GM18870 (cell line): ENCODE results near the gene ZNF776.
"Not testable (repeated sequence)": the region's sequence is repeated elsewhere in the genome, so short reads cannot be mapped to it uniquely, and the experiment has no call there.

Source experiments
- ATAC-seq: cut with Tn5 transposase; IDR thresholded peaks from one replicate; pipeline ENCODE4 v1.9.1; 2021; ENCODE audit warnings: moderate library complexity; ENCODE audit not compliant: unreplicated experiment

The ZNF776 gene

DNA sequence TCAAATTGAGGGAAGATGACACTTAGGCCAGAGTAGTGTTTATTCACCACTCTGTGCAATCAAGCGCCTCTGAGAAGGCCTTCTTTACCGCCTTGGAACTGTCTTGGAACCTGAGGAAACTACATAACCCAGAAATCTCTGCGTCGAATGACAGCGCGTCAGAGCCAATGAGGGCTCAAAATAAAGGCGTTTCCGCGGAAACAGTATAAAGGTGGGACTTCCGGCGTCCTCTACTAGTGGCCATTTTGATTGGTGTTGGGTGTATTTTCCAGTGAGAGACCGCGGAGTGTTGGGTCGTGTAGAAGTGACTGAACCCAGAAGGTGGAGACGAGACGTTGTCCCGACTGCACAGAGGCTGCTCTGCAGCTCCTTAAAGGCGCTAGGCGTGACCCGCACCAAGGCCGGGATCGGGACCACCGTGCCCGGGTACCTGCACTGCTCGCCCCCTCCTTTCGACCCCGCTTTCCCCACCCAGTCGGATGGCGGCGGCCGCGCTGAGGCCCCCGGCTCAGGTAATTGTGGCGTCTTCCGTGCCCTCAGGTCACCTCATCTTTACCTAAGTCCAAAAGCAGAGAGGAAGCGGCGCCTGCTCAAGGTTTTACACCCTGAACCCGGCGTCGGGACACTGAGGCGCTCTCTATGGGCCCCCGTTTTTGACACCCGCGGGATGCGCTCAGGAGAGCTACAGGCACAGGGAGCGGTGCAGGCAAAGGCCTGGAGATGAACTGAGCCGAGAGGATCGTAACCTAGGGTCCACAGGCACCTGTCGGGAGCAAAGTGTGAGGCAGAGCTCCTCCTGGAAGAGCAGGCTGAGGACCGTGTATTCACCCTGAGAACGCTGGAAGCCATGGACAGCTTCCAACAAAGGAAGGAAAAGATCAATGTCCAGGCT is at the start of gene ZNF776:
TSS of gene ZNF776 (plus strand) at position 236 of the 892 bp plus-strand sequence. CDS start at position 480, 244 bp downstream.
- peak; percentile 97 for ATAC-seq

DNA sequence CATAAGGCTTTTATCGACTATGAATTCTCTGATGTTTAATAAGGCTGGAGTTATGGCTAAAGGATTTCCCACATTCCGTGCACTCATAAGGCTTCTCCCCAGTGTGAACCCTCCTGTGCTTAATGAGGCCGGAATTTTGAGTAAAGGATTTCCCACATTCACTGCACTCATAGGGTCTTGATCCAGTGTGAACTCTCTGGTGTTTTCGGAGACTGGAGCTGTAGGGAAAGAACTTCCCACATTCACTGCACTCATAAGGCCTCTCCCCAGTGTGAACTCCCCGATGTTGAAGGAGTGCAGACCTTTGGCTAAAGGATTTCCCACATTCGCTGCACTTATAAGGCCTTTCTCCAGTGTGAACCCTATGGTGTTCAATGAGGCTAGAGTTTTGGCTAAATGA is 45.0 kb upstream of the ZNF776 start:
- no peak for ATAC-seq

DNA sequence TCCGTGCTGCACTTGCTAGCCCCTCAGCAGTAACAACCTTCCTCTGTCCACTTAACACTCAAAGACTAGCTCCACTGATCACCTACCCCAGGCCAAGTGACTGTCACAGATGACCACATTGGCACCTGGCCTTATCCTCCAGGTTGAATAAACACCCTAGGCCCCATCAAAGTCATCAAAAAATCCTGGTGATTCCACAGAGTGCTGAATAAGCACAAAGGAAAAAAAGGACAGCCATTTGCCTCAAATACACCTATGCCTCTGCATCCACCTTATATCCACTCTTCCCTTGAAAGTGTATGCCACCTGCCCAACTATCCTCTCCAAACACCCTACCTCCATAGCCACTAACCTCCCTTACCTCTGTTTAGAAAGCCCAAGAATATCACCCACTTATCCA is 40.3 kb upstream of the ZNF776 start:
- no peak for ATAC-seq

DNA sequence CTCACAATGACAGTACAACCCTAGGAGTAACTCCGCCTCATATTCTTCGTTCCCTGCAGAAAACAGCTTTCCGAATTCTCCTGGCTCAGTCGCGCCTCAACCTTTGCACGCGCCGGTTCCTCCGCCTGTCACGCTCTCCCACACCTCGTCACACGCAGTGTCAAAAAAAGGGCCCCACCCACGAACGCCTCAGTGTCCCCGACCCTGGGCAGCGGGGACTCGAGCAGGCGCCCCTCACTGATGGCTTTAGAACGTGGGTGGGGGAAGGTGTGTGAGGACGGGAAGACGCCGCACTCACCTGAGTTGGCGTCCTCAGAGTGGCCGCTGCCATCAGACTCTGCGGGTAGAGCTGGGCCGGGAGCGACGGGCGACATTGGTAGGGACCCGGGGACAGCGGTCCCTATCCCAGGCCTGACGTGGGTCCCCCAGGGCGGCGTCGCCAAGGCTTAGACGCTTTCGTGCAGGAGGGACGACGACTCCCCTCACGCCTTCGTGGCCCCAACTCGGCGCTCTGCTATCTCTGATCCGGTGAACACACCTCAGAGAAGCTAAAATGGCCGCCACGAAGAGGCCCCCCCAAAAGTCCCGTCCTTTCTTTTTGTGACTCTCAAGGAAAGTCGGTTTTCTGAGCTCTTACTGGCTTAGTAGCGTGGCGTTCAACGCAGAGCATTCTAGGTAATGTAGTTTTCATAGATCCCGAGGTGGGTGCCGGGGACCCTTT is 37.8 kb upstream of the ZNF776 start, which contains the start of gene ZNF154:
TSS of gene ZNF154 (minus strand) at position 564 of the 721 bp plus-strand sequence. CDS start at position 331, 233 bp downstream.
- ATAC-seq, result no peak

DNA sequence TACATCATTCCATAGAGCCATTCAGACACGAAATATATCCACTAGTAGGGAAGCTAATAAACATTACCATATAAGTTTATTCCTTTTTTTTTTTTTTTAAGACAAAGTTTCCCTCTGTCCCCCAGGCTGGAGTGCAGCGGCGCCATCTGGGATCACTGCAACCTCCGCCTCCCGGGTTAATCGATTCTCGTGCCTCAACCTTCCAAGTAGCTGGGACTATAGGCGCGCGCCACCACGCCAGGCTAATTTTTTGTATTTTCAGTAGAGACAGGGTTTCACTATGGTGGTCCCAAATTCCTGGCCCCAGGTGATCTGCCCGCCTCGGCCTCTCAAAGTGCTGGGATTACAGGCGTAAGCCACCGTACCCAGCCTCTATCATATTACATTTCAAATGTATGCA is 37.0 kb upstream of the ZNF776 start:
- ATAC-seq, result no peak

DNA sequence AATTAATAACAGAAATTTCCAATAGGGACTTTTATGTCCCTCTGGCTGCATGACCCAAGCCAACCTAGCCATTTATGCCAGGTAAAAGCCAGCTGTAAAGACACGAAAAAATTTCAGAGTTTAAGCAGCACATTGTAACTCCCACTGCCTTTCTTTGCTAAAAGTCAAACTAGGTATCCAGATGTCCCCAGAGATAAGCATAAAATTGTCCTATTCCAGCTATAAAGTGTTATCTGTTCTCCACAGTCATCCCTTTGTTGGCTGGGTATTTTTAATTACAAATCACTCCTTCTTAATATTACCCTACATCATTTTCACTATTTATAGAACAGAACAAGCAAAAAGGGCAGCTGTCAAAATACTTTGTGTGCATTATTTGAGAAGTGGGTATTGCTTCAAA is 34.4 kb upstream of the ZNF776 start:
- no peak for ATAC-seq

DNA sequence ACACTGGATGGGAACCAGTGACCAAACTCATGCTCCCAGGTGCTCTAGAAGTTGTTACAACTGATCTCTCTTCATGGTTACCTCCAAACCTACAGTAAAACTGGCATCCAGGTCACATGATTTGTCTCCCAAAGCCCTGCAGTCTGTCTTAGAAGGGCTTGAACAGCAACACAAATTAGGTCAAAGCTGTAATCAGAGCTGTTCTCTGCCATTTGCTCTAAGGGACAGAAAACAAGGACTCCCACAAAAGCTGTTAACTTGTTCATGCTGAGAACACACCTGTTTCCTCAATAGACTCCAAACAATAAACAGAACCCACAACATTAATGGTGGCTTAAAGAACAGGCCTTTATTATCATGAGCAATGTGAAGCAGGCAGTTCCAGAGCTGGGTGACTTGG is 27.2 kb upstream of the ZNF776 start:
- ATAC-seq, result no peak

DNA sequence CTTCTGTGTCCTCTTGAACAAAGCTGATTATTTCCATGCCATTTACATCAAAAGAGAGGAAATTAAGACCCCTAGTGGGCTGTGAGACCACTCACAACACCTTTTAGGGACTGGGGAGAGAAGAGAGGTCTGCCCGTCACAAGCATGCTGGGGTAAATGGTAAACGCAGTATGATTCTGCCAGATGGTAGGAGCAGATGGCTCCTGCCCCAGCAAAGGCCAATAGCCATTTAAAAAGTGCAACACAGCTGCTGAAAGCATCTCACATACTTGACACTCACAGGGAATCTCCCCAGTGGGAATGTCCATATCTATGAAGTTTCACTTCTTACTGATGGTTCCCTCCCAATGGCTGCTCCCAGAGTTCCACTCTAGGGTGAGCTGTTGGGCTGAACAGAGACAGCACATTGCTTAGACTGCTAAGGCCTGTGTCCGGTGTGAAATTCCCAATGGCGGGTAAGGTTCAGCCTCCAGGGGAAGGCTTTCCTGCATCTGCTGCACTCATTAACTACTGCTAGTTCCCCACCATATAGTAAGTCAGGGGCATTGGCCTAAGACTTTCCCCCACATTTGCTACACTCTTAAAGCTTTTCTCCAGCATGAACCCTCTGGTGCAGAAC is 26.6 kb upstream of the ZNF776 start:
- ATAC-seq, result no peak

DNA sequence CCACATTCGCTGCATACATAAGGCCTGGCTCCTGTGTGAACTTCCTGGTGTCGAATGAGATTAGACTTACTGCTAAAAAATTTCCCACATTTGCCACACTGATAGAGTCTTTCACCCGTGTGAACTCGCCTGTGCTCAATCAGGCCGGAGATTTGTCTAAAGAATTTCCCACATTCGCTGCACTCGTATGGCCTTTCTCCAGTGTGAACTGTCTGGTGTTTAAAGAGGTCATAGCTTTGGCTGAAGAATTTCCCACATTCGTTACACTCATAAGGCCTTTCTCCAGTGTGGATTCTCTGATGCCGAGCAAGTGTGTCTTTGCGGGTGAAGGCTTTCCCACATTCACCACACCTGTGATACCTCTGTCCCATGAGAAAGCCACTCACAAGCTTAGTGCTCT is 25.7 kb upstream of the ZNF776 start:
- ATAC-seq, result no peak

DNA sequence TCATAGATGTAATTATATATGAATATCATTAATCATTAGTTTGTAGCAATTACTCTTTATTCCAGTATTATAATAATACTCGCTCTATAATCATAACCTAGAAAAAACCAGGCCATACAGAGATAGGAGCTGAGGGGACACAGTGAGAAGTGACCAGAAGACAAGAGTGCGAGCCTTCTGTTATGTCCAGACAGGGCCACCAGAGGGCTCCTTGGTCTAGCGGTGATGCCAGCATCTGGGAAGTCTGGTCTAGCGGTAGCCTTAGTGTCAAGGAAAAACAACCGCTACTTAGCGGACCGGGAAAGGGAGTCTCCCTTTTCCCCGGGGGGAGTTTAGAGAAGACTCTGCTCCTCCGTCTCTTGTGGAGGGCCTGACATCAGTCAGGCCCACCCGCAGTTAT is 8.3 kb upstream of the ZNF776 start:
- not testable (repeated sequence) for ATAC-seq

DNA sequence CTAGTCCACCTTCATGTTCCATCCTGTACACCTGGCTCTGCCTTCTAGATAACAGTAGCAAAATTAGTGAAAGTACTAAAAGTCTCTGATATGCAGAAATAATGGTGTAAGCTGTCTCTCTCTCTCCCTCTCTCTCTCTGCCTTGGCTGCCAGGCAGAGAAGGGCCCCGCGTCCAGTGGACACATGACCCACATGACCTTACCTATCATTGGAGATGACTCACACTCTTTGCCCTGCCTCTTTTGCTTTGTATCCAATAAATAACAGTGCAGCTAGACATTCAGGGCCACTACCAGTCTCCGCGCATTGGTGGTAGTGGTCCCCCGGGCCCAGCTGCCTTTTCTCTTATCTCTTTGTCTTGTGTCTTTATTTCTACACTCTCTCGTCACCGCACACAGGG is 7.8 kb upstream of the ZNF776 start:
- ATAC-seq, result not testable (repeated sequence)

DNA sequence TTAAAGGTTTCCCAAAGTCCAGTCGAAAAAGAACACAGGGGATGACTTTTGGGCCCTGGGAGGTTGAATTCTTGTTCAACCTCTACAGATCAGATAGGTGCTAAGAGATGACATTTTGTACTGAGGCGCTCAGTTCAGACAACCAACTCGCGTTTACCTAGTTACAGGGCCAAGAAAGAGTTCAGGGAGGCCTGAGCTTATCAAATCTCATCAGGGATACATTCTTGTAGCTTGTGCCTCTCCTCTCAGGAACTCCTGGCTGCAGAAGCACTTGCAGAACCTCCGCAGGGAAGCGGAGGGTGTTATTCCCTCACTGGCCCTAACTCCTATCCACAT is 825 bp downstream of the ZNF776 start:
- no peak for ATAC-seq

DNA sequence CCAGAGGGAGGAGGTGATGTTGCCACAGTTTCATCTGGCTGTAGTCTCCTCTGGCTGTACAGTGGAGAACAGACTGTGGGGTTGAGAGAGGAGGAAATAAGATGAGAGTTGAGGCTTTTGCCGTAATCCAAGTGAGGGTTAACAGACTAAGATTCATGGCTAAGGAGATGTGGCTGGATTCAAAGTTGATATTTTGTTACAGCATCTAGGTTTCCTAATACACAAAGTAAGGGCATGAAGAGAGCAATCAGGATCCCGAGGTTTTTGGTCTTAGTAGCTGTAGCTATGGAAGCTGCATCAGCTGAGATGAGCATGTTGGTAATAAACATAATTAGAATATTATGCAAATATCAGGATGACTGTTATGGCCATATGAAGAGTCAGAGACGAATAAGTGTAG is 1.4 kb downstream of the ZNF776 start:
- no peak for ATAC-seq

DNA sequence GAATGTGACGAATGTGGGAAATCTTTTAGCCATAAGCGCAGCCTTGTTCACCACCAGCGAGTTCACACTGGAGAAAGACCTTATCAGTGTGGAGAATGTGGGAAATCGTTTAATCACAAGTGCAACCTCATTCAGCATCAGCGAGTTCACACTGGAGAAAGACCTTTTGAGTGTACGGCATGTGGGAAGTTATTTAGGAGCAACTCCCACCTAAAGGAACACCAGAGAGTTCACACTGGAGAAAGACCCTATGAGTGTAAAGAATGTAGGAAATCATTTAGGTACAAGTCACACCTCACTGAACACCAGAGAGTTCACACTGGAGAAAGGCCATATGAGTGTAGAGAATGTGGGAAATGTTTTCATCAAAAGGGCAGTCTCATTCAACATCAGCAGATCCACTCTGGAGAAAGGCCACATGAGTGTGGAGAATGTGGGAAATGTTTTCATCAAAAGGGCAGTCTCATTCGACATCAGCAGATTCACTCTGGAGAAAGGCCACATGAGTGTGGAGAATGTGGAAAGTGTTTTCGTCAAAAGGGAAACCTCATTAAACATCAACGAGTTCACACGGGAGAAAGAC is 7.6 kb downstream of the ZNF776 start:
- ATAC-seq, result no peak

DNA sequence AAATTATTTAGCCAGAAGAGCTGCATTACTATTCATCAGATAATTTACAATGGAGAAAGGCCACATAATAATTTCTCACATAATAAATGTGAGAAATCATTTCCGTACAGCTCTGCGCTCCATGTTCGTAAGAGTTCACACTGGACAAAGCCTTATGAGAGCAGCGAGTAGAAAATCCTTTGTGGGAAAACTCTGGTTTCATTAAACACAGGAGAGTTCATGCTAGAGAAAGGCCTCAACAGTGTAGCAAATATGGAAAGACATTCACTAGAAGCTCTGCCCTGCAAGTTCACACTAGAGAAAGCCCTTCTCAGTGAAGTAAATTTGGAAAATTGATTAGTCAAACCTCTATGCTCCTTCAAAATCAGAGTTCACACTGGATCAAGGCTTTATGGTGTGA is 8.4 kb downstream of the ZNF776 start:
- ATAC-seq, result no peak

DNA sequence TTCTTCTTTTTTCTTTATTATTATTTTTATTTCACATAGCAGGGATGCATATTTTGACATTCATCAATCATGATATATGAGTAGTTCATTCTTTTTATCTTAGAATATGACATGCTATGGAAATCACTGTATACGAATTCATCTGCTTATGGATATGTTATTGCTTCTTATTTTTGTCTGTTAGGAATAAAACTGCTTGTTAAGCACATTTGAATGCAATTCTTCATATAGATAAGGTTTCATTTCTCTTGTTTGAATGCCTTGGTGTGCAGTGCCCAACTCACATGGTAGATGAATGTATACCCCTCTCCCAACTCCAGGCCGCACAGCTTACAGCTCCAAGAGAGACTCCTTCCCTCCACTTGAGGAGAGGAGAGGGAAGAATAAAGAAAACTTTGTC is 11.3 kb downstream of the ZNF776 start:
- ATAC-seq, result no peak

DNA sequence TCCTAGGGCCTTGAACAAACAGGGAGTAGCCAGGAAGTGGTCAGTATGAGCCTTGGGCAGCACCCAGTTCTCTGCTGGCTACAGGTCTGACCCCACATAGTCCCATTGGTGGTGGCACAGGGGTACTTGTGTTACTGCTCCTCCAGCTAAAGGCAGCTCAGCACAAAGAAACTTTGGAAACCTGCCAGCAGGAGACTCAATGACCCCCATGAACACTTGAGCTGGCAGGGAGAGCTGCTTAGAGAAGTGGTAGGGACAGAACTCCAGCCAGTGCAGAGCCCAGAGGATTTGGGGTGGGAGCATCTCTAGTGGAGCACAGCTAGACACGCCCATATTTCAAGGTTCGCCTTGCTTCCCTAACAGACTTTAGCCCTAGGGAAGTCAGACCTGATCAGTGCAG is 12.5 kb downstream of the ZNF776 start:
- ATAC-seq, result no peak

DNA sequence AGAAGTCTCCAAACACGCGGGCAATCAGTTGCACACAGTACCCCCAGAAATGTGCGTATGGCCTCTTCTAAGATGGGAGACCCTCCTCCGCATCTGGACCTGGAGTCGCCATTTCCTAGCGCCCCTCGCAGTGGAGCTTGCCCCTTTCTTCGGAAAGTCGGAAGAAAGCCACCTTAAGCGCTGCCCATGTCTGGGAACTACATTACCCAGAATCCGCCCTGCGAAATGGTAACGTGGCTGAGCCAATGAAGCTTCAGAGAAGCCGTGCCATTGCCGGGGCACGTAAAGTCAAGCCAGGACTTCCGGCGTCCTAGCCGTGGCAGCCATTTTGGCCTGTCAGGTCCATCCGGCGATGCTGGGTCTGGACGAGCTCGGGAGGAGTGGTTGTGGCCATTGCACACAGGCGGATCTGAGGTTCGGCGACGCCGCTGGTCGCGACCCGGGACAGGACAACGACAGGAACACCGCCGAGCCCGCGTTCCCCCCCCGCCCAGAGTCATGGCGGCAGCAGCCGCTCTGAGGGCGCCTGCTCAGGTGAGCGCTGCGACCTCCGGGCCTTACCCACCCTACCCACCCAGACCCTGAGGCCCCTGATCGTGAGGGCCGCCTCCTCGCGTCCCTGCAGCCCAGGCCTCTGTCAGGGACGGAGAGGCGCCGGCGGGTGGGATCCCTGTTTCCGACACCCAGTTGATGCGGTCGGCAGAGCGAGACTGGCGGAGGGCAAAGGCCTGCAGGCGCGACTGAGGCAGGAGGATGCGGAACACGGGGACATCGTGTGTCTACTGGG is 22.9 kb downstream of the ZNF776 start, which contains the start of gene ZNF586:
TSS of gene ZNF586 (plus strand) at position 332 of the 787 bp plus-strand sequence. CDS start at position 499, 167 bp downstream.
- peak; percentile 93 for ATAC-seq

DNA sequence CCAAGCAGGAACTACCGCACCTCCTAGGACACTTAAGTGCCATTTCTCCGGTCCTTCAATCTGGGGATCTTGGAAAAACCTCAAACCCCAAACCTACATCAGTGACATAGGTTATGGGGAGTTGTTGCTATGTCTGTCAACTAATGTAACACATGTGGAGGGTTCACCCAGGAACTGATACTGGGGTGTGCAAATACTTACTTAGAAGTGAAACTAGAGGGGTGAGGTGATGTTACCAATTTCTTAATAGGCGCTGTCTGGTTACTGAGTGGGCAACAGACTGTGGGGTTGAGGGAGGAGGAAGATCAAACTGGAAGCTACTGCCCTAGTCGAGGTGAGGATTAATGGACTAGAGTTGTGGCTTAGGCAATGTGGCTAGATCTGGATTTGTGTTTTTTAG is 24.8 kb downstream of the ZNF776 start:
- no peak for ATAC-seq

DNA sequence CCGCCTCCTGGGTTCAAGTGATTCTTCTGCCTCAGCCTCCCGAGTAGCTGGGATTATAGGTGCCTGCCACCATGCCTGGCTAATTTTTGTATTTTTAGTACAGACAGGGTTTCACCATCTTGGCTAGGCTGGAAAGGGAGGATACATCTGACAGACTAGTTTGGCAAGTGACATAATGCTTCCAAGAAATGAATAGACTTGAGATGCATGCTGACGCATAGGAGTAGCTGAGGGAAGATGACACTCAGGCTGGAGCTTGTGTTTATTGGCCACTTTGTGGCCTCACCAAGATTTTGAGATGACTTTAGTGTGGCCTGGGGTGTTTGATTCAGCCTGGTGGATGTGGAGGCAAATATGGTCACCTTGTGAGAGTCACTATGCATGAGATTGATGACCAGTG is 26.9 kb downstream of the ZNF776 start:
- ATAC-seq, result no peak
